HG02571 (cell line): Measurements from ENCODE around the gene CDH23.

ENCODE experiments used
- ATAC-seq: cut with Tn5 transposase; IDR thresholded peaks from one replicate; pipeline ENCODE4 v1.9.1; 2021; ENCODE audit warnings: mild to moderate bottlenecking, moderate library complexity; ENCODE audit not compliant: unreplicated experiment

The CDH23 gene

DNA sequence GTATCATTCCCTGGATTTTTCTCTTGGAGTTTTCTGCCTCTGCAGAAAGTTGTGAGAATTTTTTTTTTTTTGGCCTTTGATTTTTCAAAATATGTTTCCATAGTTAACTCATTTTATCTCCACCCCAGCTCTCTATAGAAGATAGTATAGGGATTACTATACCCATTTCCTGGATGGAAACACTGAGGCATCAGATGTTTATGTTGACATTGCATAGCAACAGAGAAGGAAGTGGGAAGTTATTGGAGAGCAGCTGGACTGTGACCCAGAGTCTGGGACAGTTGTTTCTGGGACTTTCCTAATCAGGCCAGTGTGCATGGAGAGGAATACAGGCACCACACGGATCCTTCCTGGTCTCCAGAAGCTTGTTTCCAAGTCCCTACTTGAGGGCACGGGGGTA lies 158.0 kb downstream of the CDH23 start:
- no peak for ATAC-seq

DNA sequence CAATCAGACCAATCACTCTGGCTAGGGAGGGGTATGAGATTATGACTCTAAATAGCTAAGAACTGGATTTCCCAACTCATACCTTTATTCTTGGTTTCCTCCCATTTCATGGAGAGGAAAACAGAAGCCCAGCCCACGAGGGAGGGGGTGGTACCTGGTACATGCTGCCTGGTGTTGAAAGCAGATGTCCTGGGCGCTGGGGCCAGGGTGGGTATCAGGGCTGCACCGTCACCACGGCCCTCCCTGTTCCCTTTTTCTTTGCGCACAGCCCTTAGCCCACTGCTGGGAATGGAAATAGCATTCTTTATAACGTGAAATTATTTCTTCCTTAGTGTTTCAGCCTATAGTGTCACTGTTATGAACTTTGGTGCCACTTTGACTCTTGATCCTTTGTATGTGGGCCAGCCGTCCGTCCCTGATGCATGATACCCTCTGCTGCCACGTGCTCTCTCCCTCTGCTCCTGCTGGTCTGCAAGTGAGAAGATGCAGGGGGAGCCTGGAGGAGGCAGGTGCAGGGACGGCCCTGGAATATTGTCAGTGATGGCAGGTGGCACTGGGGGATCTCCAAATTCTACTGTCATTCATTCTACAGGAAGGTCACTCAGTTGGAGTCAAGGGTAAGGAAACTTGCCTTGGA lies 158.5 kb downstream of the CDH23 start:
- ATAC-seq, result no peak

DNA sequence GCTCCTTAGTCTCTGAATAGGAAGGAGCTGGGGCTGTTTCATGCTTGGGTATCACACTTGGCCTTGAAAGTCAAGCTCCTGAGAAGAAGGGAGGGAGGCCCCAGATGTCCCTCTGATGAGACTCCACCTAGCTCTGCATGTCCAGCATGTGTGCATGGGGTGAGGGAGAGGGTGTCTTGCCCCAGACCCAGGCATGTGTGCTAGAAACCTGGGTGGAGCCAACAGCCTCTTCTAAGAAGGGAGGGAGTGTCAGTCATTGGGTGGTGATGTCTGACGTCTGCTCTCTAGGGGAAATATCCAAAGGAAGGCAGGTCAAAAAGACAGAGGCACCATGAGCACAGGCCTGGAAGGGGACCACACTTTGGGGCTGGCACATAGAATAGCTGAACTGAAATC lies 159.0 kb downstream of the CDH23 start:
- ATAC-seq, result no peak

DNA sequence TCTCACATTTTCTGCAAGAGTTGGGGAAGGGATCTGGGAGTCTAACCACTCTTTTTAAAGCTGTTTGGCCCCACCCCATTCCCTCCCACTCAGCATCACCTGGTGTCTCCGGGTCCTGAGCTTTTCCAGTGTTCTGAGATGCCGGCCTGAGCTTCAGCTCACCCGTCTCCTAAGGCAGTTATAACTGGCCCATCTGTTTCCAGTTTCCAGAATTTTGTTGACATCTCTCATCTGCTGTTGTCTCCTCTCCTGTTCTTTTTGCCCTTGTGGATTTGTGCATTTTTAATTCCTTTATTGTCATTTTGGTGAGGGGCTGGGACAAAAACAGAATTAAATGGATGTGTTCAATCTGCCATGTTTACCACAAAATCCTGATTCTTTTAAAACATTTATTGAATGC lies 162.3 kb downstream of the CDH23 start:
- no peak for ATAC-seq

GRCh38 chr10:71561003-71561574 lies 164.4 kb downstream of the CDH23 start:
- no peak for ATAC-seq

GRCh38 chr10:71562181-71562580 lies 165.5 kb downstream of the CDH23 start:
- no peak for ATAC-seq

- no peak for ATAC-seq
Measured at GRCh38 chr10:71562904-71563303, 166.2 kb downstream of the CDH23 start.

DNA sequence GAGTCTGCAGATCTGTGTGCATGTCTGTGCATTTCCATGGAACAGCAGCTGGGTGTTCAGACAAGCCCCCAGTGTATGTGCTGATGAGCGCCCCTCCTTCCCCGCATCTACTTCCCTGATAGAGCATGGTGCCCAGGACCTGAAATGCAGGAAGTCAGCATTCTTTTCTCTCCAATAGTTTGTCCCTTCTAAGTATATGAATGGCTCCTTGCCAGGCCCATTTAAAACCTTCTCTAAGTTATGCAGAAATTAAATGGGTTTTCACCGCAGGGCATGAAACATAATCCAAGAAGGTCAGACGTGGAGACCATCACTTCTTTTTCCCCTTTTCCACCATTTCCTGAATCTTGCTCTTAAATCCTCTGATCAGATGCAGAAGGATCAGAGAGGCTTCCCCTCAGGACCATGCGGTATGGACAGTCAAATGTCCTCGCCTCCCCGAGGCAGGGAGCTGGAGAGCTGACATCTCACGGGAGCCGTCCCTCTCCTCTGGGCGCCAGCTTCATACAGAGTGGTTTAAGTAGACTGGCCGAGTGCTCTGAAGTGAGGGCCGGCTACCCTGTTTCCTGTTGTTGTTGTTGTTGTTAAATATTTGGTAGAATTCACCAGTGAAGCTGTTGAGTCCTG lies 167.6 kb downstream of the CDH23 start:
- ATAC-seq, result no peak

- no peak for ATAC-seq
Measured at GRCh38 chr10:71565284-71566000, 168.7 kb downstream of the CDH23 start.

DNA sequence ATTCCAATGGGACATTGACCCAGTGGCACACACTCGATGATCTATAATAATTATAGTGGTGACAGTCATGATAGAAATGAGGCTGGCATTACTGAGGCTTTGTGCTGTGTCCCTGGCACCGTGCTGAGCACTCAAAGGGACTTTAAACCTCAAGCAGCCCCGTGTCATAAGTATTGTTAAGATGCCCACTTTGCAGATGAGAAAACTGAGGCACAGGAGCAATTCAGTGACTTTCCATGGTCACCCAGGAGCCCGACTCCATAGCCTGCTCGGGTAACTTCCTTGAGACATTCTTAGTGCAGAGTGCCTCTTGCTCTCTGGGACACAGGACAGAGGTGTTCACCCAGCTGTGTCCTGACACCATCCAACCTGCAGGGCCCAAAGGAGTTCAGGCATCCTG lies 170.3 kb downstream of the CDH23 start:
- ATAC-seq, result no peak

- ATAC-seq, result no peak
Measured at GRCh38 chr10:71568896-71569492, 172.3 kb downstream of the CDH23 start.

- ATAC-seq, result no peak
Measured at GRCh38 chr10:71569775-71570588, 173.3 kb downstream of the CDH23 start.

DNA sequence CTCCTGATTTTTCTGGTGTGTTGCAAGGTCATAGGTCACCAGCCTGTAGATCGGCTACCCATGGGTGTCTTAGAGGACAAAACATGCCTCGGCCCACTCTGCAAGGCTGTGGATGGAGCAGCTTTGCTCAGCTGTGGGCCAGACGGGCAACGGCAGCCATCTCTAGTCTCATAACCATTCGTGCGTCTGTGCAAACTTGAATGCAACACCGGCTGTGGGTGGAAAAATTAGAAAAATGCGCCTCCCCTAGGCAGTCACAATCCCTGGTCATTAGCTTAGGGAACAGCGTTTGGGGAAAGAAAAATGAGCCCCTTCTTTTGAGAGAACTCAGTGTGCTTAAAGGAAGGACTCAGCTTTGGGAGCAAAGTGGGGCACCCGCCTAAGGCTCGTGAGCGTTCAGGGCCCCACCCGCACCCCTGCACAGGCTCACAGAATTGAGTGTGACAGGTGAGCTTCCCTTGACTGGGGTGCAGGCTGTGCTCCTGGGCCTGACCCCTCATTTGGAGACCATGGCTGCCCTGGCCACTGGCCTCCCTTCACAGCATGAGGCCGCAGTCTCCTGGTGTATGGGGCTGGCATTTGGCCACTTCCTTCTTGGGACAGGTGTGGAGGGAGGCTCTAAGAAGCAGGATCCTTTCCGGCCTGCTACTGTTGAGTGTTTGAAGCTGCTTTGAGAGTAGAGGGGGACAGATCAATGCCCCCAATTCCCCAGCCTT lies 174.9 kb downstream of the CDH23 start:
- ATAC-seq, result no peak

- no peak for ATAC-seq
Measured at GRCh38 chr10:71572962-71573361, 176.2 kb downstream of the CDH23 start.

DNA sequence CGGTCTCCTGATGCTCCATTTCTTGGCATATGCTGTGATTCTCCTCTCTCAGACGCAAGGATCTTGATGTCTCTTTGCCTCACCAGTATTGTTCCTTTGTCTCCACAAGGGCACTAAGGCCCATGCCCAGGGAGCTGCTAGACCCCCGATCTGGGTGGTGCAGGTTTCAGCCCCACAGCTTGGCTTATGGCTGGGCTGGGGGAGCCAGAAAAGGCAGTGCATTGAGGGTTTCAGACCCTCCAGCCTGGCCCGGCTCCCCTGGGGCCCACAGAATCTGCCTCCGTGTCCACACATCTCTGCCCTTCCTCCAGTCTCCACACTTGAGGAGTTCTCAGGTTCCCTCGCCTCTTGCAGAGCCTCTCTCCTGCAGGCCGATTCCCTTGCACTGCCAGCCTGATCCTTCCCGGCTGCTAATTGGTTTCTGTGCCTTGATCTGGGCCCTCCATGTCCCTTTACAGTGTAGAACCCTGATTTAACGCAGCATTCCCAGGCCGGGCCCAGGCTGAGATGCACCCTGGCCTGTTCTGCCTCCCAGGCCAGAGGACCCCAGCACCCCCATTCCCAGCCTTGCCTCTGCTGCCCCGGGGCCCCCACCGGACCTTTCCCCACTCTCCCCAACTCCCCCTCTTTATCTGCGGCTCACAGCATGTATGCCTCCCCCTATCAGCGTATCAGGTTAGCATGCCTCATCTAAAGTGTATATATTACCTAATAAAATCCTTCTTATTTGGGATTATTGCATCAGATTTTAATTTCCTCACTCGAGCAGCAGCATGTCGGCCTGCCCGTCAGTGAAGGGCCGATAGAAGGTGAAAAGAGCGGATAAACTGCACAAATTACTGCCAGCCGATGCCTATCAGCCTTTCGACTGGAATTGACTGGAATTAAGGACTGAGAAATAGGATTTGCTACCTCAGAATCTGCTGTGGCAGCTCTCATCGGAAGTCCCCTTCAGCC lies 177.1 kb downstream of the CDH23 start:
- ATAC-seq, result no peak

- no peak for ATAC-seq
Measured at GRCh38 chr10:71575451-71575850, 178.7 kb downstream of the CDH23 start.

DNA sequence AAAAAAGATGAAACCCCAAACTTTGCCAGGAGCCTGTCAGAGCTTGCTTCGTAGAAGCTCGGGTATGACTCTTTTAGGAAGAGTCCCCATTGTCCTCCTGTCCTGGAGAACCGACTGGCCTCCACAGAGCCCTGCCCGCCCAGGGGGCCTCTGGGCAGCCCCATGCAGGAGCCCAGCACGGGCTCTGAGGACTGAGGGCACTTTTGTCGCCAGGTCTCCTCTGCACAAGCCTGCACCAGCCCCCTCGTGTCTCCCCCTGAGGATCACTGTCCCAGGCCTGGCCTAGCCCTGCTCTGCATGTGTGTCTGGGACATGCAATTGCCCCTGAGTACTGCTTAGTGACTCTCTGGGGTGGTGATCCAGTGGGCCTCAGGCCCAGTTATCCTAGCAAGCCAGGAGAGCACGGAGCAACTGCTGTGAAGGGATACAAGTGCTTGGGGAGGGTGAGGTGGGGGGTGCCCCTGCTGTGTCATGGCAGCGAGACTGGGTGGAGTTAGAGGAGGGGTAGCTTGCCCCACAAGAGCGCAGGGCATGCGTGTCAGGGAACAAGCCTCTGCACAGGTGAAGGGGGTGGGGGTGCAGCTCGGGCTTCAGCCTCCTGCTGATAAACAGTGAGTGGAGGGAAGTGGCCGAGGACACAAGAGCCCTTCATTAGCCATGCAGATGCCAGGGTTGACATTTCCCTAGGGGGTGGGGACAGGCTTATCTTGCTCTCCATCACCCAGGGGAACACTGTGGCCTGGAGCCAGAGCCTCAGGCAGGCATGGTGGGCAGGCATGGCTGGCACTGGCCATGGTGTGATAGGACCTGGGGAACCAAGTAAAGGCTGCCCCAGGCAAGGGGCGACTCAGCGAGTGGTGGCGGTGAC lies 179.4 kb downstream of the CDH23 start:
- no peak for ATAC-seq

DNA sequence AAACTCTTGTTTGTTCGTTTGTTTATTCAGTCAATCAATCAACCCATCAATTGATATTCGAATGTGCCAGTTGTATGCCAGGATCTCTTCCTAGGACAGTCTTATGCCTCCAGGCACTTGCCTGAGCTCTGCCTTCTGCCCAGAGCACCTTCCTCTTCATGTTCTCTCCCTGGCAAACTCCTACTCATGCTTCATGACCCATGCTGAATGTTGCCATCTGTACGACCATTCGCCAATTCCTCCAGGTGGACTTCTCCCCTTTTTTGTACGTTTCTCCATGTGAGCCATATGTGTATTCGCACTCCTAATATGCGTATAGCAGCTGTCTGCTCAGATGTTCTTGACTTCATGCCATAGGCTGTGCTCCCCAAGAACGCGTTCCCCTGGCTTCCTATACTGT lies 180.1 kb downstream of the CDH23 start:
- ATAC-seq, result no peak
